ENCODE measurements around the gene CBX8.

DNA sequence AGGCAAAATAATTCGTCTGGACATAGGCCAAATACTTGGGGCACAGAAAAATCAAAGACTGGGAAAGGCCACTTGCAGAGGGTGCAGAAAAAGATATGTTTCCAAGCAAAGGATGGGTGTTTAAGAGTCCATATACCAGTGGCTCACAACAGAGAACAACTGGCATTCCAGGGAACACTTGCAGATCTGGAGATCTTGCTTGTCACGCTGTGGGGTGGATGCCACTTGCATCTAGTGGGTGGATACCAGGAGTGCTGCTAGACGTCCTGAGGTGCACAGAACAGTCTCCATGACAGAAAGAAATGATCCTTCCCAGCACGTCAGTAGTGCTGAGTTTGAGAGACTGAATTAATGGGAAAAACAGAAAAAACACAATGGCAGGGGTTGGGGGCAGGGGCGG, 8.4 kb downstream of the CBX8 start:
- TF ChIP-seq, protein P1, sequence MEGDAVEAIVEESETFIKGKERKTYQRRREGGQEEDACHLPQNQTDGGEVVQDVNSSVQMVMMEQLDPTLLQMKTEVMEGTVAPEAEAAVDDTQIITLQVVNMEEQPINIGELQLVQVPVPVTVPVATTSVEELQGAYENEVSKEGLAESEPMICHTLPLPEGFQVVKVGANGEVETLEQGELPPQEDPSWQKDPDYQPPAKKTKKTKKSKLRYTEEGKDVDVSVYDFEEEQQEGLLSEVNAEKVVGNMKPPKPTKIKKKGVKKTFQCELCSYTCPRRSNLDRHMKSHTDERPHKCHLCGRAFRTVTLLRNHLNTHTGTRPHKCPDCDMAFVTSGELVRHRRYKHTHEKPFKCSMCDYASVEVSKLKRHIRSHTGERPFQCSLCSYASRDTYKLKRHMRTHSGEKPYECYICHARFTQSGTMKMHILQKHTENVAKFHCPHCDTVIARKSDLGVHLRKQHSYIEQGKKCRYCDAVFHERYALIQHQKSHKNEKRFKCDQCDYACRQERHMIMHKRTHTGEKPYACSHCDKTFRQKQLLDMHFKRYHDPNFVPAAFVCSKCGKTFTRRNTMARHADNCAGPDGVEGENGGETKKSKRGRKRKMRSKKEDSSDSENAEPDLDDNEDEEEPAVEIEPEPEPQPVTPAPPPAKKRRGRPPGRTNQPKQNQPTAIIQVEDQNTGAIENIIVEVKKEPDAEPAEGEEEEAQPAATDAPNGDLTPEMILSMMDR (IDR thresholded peaks at IDR 0.05; ENCODE audit: control extremely low read depth in 1 of 3, insufficient read depth in 1 of 3, low read depth in 1 of 3, low read length in 3 of 3) = no peak
- TF ChIP-seq CREB1 (IDR thresholded peaks at IDR 0.05) (no peak), SIN3A (conservative IDR thresholded peaks at IDR 0.05 in 1 of 2, IDR thresholded peaks at IDR 0.05 in 1 of 2; ENCODE audit: low read depth in 1 of 2, low read length in 2 of 2) (no peak), PHF8 (conservative IDR thresholded peaks at IDR 0.05; ENCODE audit: low read depth, low read length) (no peak), CHD2 (IDR thresholded peaks at IDR 0.05; ENCODE audit: low read length) (no peak), ZNF274 (IDR thresholded peaks at IDR 0.05; ENCODE audit: borderline replicate concordance, extremely low read depth, low read length) (no peak), KDM1A (IDR thresholded peaks at IDR 0.05; ENCODE audit: borderline replicate concordance, low read length) (no peak), GTF2F1 (IDR thresholded peaks at IDR 0.05; ENCODE audit: borderline replicate concordance, low read depth, low read length) (no peak), BRCA1 (IDR thresholded peaks at IDR 0.05; ENCODE audit: low read depth, low read length) (no peak), SIX5 (IDR thresholded peaks at IDR 0.05; ENCODE audit: low read depth, low read length) (no peak), CEBPB (IDR thresholded peaks at IDR 0.05; ENCODE audit: low read depth, low read length) (no peak), ASH2L (IDR thresholded peaks at IDR 0.05; ENCODE audit: low read length) (no peak)
- TF ChIP-seq, protein P2, sequence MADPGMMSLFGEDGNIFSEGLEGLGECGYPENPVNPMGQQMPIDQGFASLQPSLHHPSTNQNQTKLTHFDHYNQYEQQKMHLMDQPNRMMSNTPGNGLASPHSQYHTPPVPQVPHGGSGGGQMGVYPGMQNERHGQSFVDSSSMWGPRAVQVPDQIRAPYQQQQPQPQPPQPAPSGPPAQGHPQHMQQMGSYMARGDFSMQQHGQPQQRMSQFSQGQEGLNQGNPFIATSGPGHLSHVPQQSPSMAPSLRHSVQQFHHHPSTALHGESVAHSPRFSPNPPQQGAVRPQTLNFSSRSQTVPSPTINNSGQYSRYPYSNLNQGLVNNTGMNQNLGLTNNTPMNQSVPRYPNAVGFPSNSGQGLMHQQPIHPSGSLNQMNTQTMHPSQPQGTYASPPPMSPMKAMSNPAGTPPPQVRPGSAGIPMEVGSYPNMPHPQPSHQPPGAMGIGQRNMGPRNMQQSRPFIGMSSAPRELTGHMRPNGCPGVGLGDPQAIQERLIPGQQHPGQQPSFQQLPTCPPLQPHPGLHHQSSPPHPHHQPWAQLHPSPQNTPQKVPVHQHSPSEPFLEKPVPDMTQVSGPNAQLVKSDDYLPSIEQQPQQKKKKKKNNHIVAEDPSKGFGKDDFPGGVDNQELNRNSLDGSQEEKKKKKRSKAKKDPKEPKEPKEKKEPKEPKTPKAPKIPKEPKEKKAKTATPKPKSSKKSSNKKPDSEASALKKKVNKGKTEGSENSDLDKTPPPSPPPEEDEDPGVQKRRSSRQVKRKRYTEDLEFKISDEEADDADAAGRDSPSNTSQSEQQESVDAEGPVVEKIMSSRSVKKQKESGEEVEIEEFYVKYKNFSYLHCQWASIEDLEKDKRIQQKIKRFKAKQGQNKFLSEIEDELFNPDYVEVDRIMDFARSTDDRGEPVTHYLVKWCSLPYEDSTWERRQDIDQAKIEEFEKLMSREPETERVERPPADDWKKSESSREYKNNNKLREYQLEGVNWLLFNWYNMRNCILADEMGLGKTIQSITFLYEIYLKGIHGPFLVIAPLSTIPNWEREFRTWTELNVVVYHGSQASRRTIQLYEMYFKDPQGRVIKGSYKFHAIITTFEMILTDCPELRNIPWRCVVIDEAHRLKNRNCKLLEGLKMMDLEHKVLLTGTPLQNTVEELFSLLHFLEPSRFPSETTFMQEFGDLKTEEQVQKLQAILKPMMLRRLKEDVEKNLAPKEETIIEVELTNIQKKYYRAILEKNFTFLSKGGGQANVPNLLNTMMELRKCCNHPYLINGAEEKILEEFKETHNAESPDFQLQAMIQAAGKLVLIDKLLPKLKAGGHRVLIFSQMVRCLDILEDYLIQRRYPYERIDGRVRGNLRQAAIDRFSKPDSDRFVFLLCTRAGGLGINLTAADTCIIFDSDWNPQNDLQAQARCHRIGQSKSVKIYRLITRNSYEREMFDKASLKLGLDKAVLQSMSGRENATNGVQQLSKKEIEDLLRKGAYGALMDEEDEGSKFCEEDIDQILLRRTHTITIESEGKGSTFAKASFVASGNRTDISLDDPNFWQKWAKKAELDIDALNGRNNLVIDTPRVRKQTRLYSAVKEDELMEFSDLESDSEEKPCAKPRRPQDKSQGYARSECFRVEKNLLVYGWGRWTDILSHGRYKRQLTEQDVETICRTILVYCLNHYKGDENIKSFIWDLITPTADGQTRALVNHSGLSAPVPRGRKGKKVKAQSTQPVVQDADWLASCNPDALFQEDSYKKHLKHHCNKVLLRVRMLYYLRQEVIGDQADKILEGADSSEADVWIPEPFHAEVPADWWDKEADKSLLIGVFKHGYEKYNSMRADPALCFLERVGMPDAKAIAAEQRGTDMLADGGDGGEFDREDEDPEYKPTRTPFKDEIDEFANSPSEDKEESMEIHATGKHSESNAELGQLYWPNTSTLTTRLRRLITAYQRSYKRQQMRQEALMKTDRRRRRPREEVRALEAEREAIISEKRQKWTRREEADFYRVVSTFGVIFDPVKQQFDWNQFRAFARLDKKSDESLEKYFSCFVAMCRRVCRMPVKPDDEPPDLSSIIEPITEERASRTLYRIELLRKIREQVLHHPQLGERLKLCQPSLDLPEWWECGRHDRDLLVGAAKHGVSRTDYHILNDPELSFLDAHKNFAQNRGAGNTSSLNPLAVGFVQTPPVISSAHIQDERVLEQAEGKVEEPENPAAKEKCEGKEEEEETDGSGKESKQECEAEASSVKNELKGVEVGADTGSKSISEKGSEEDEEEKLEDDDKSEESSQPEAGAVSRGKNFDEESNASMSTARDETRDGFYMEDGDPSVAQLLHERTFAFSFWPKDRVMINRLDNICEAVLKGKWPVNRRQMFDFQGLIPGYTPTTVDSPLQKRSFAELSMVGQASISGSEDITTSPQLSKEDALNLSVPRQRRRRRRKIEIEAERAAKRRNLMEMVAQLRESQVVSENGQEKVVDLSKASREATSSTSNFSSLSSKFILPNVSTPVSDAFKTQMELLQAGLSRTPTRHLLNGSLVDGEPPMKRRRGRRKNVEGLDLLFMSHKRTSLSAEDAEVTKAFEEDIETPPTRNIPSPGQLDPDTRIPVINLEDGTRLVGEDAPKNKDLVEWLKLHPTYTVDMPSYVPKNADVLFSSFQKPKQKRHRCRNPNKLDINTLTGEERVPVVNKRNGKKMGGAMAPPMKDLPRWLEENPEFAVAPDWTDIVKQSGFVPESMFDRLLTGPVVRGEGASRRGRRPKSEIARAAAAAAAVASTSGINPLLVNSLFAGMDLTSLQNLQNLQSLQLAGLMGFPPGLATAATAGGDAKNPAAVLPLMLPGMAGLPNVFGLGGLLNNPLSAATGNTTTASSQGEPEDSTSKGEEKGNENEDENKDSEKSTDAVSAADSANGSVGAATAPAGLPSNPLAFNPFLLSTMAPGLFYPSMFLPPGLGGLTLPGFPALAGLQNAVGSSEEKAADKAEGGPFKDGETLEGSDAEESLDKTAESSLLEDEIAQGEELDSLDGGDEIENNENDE (IDR thresholded peaks at IDR 0.05; ENCODE audit: insufficient replicate concordance, low read length) = no peak
- TF ChIP-seq, protein P3, sequence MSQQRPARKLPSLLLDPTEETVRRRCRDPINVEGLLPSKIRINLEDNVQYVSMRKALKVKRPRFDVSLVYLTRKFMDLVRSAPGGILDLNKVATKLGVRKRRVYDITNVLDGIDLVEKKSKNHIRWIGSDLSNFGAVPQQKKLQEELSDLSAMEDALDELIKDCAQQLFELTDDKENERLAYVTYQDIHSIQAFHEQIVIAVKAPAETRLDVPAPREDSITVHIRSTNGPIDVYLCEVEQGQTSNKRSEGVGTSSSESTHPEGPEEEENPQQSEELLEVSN (IDR thresholded peaks at IDR 0.05) = no peak

All from H1 (cell line).